WTC11 (cell line): ENCODE results near the gene IL4I1. TPM values are rescaled to one million over a fixed set of nuclear protein-coding genes. Genes with fewer than 3 reads are reported as not detected.

Experiments
- ATAC-seq: fragments of 200-7000 bp; cut with Tn5 transposase; 2 replicates; pipeline ENCODE4 v1.10.0; 2021; ENCODE audit warnings: mild to moderate bottlenecking, moderate library complexity
- CTCF ChIA-PET: fragments of 300-600 bp; sonication (Branson Sonifier 250); formaldehyde crosslinking; loops from one replicate; lab custom pipeline; 2021; ENCODE audit warnings: antibody characterized with exemption; lab: Charles Lee
- POLR2A ChIA-PET: fragments of 350-600 bp; sonication (Branson Sonifier 250); formaldehyde crosslinking; loops from one replicate; lab custom pipeline; 2021; ENCODE audit warnings: antibody characterized with exemption; lab: Charles Lee
- DNase-seq: peaks from one replicate; pipeline ENCODE4 v3.0.0; 2021; ENCODE audit warnings: low spot score
- H3K27ac Mint-ChIP-seq: 2 replicates; pipeline ENCODE4 v1.8.0; 2021; ENCODE audit warnings: mixed read lengths
- H3K27me3 Mint-ChIP-seq: 2 replicates; pipeline ENCODE4 v1.8.0; 2021; ENCODE audit warnings: low read depth, mild to moderate bottlenecking, moderate library complexity, mixed read lengths
- H3K36me3 Mint-ChIP-seq: 2 replicates; pipeline ENCODE4 v1.8.0; 2021; ENCODE audit warnings: mixed read lengths
- H3K4me1 Mint-ChIP-seq: 2 replicates; pipeline ENCODE4 v1.8.0; 2022; ENCODE audit warnings: mixed read lengths
- H3K4me3 Mint-ChIP-seq: 2 replicates; pipeline ENCODE4 v1.8.0; 2021; ENCODE audit warnings: mild to moderate bottlenecking, moderate library complexity, mixed read lengths
- H3K9me3 Mint-ChIP-seq: 2 replicates; pipeline ENCODE4 v1.8.0; 2021; ENCODE audit warnings: mixed read lengths
- CREB1 ChIP-seq: sonication (generic); formaldehyde crosslinking; IDR thresholded peaks from 2 replicates; pipeline ENCODE4 v1.8.0; 2023; ENCODE audit warnings: mild to moderate bottlenecking, missing genetic modification reagents
- KAT7 ChIP-seq: sonication (generic); formaldehyde crosslinking; IDR thresholded peaks from 2 replicates; pipeline ENCODE4 v1.8.1; 2023; ENCODE audit warnings: missing genetic modification reagents, mild to moderate bottlenecking, borderline replicate concordance
- RORB ChIP-seq: fragments of 250-450 bp; sonication (Bioruptor Pico); IDR thresholded peaks from 2 replicates; pipeline ENCODE4 v1.9.0; 2021; ENCODE audit warnings: mild to moderate bottlenecking
- SMAD4 ChIP-seq: sonication (generic); formaldehyde crosslinking; IDR thresholded peaks from 2 replicates; pipeline ENCODE4 v1.8.0; 2022; ENCODE audit warnings: mild to moderate bottlenecking, missing genetic modification reagents
- TEAD4 ChIP-seq: sonication (generic); formaldehyde crosslinking; IDR thresholded peaks from 2 replicates; pipeline ENCODE4 v1.8.0; 2022; ENCODE audit warnings: mild to moderate bottlenecking, missing genetic modification reagents
- ZNF232 ChIP-seq: sonication (generic); formaldehyde crosslinking; IDR thresholded peaks from 2 replicates; pipeline ENCODE4 v1.8.0; 2022; ENCODE audit warnings: mild to moderate bottlenecking, missing genetic modification reagents
- ZNF423 ChIP-seq: fragments of 250-450 bp; sonication (Bioruptor Pico); IDR thresholded peaks from 2 replicates; pipeline ENCODE4 v2.1.2; 2022; ENCODE audit warnings: mild to moderate bottlenecking, moderate library complexity
- total RNA-seq: library from RNA; stranded (reverse); gene quantifications from 3 replicates; pipeline ENCODE4 v1.2.3, GENCODE V29; 2021
- TF ChIP-seq, protein P1 (sequence below): sonication (generic); formaldehyde crosslinking; IDR thresholded peaks from 2 replicates; pipeline ENCODE4 v1.8.0; 2022; ENCODE audit warnings: mild to moderate bottlenecking, missing genetic modification reagents
- TF ChIP-seq, protein P2 (sequence below): sonication (generic); formaldehyde crosslinking; IDR thresholded peaks from 2 replicates; pipeline ENCODE4 v1.8.1; 2022; ENCODE audit warnings: mild to moderate bottlenecking, moderate library complexity, missing genetic modification reagents
- TF ChIP-seq, protein P3 (sequence below): sonication (generic); formaldehyde crosslinking; IDR thresholded peaks from 2 replicates; pipeline ENCODE4 v1.8.0; 2023; ENCODE audit warnings: missing genetic modification reagents
- TF ChIP-seq, protein P4 (sequence below): fragments of 250-450 bp; sonication (Bioruptor Pico); IDR thresholded peaks from 2 replicates; pipeline ENCODE4 v1.9.0; 2021; ENCODE audit warnings: mild to moderate bottlenecking, borderline replicate concordance
- TF ChIP-seq, protein P5 (sequence below): sonication (generic); formaldehyde crosslinking; IDR thresholded peaks from 2 replicates; pipeline ENCODE4 v1.8.1; 2022; ENCODE audit warnings: low read depth, missing genetic modification reagents, borderline replicate concordance
- TF ChIP-seq, protein P6 (sequence below): fragments of 200-600 bp; IDR thresholded peaks from 2 replicates; pipeline ENCODE4 v1.8.0; 2022; ENCODE audit warnings: antibody characterized with exemption
- TF ChIP-seq, protein P7 (sequence below): sonication (generic); formaldehyde crosslinking; IDR thresholded peaks from 2 replicates; pipeline ENCODE4 v1.8.0; 2022; ENCODE audit warnings: missing genetic modification reagents
- TF ChIP-seq, protein P8 (sequence below): fragments of 250-450 bp; sonication (Bioruptor Pico); IDR thresholded peaks from 2 replicates; pipeline ENCODE4 v1.9.0; 2021; ENCODE audit warnings: moderate library complexity, mild to moderate bottlenecking, inconsistent platforms, borderline replicate concordance
- TF ChIP-seq, protein P9 (sequence below): sonication (generic); formaldehyde crosslinking; IDR thresholded peaks from 2 replicates; pipeline ENCODE4 v1.8.0; 2022; ENCODE audit warnings: mild to moderate bottlenecking, missing genetic modification reagents
- TF ChIP-seq, protein P10 (sequence below): sonication (generic); formaldehyde crosslinking; IDR thresholded peaks from 2 replicates; pipeline ENCODE4 v1.8.1; 2022; ENCODE audit warnings: low read depth, mild to moderate bottlenecking, moderate library complexity, missing genetic modification reagents, borderline replicate concordance

The IL4I1 gene
- total RNA-seq, 1 experiment from 2014 or later: 0.83 TPM

DNA sequence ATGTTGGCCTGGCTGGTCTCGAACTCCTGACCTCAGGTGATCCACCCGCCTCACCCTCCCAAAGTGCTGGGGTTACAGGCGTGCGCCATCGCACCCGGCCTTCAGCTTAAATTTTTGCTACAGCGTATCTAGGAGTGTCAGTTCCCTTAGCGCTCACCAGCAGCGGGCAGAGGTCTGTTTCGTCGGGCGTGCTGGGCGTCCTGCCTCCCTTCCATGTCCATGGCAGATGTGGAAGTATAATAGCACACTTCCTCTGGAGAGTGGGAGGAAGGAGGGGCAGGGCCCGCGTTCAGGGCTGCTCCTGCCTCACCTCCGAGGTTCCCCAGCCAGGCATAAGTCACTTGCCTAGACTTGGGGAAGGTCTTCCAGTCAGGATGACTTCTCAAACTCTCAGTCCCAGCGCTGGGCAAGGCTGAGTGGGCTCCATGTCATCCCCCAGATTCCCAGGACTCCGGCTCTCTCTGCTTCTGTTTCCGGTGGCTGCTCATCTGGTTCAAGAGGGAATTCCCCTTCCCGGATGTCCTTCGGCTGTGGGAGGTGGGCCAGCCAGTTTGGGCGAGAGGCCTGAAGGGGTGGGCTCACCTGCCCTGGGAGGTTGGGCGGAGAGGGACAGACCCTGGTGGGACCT is 9.5 kb downstream of the IL4I1 start (continued):
- TF ChIP-seq, protein P1, sequence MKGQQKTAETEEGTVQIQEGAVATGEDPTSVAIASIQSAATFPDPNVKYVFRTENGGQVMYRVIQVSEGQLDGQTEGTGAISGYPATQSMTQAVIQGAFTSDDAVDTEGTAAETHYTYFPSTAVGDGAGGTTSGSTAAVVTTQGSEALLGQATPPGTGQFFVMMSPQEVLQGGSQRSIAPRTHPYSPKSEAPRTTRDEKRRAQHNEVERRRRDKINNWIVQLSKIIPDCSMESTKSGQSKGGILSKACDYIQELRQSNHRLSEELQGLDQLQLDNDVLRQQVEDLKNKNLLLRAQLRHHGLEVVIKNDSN (CRISPR knock-in tag): no peak
- no peak for TF ChIP-seq ZNF423 (CRISPR knock-in tag)
- TF ChIP-seq ZNF232 (CRISPR knock-in tag): no peak
- TF ChIP-seq CREB1 (CRISPR knock-in tag): no peak
- TF ChIP-seq RORB: no peak
- TF ChIP-seq TEAD4 (CRISPR knock-in tag): no peak

DNA sequence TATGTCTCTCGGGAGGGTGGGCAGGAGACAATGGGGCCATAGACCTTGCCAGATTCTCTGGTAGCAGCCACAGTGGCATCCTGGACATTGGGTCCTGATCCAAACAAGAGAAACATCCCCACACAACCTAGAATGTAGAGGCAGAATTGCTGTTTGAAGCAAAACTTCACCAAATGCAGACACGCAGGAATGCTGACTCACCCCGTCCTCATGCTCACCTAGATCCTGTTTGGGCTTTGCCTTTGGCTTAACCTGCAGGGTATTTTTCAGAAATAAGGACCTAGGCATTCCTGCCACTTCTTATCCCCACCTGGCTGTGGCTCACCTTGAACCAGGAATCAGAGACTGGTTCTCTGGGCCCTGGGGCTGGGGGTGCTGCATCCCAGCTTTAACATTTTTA is 11.9 kb downstream of the IL4I1 start:
- Mint-ChIP-seq H3K4me1 (no peaks in the 10 kb centered on the region), H3K4me3 (no peak overlapping the region), H3K27ac (no peak overlapping the region), H3K36me3 (peaks cover 64% of the 10 kb centered on the region), H3K9me3 (no peaks in the 10 kb centered on the region), H3K27me3 (peaks cover 13% of the 10 kb centered on the region)
- CTCF ChIA-PET: no interaction called here
- POLR2A ChIA-PET: no interaction called here
- DNase-seq: no peak
- ATAC-seq: no peak
- TF ChIP-seq, protein P2, sequence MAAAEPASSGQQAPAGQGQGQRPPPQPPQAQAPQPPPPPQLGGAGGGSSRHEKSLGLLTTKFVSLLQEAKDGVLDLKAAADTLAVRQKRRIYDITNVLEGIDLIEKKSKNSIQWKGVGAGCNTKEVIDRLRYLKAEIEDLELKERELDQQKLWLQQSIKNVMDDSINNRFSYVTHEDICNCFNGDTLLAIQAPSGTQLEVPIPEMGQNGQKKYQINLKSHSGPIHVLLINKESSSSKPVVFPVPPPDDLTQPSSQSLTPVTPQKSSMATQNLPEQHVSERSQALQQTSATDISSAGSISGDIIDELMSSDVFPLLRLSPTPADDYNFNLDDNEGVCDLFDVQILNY (CRISPR knock-in tag): no peak
- no peak for TF ChIP-seq ZNF423 (CRISPR knock-in tag)
- TF ChIP-seq TEAD4 (CRISPR knock-in tag): no peak
- no peak for TF ChIP-seq SMAD4 (CRISPR knock-in tag)
- TF ChIP-seq, protein P3, sequence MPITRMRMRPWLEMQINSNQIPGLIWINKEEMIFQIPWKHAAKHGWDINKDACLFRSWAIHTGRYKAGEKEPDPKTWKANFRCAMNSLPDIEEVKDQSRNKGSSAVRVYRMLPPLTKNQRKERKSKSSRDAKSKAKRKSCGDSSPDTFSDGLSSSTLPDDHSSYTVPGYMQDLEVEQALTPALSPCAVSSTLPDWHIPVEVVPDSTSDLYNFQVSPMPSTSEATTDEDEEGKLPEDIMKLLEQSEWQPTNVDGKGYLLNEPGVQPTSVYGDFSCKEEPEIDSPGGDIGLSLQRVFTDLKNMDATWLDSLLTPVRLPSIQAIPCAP: no peak
- TF ChIP-seq KAT7: no peak
- no peak for TF ChIP-seq RORB
- TF ChIP-seq, protein P4, sequence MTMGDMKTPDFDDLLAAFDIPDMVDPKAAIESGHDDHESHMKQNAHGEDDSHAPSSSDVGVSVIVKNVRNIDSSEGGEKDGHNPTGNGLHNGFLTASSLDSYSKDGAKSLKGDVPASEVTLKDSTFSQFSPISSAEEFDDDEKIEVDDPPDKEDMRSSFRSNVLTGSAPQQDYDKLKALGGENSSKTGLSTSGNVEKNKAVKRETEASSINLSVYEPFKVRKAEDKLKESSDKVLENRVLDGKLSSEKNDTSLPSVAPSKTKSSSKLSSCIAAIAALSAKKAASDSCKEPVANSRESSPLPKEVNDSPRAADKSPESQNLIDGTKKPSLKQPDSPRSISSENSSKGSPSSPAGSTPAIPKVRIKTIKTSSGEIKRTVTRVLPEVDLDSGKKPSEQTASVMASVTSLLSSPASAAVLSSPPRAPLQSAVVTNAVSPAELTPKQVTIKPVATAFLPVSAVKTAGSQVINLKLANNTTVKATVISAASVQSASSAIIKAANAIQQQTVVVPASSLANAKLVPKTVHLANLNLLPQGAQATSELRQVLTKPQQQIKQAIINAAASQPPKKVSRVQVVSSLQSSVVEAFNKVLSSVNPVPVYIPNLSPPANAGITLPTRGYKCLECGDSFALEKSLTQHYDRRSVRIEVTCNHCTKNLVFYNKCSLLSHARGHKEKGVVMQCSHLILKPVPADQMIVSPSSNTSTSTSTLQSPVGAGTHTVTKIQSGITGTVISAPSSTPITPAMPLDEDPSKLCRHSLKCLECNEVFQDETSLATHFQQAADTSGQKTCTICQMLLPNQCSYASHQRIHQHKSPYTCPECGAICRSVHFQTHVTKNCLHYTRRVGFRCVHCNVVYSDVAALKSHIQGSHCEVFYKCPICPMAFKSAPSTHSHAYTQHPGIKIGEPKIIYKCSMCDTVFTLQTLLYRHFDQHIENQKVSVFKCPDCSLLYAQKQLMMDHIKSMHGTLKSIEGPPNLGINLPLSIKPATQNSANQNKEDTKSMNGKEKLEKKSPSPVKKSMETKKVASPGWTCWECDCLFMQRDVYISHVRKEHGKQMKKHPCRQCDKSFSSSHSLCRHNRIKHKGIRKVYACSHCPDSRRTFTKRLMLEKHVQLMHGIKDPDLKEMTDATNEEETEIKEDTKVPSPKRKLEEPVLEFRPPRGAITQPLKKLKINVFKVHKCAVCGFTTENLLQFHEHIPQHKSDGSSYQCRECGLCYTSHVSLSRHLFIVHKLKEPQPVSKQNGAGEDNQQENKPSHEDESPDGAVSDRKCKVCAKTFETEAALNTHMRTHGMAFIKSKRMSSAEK (CRISPR knock-in tag): no peak
- TF ChIP-seq, protein P5, sequence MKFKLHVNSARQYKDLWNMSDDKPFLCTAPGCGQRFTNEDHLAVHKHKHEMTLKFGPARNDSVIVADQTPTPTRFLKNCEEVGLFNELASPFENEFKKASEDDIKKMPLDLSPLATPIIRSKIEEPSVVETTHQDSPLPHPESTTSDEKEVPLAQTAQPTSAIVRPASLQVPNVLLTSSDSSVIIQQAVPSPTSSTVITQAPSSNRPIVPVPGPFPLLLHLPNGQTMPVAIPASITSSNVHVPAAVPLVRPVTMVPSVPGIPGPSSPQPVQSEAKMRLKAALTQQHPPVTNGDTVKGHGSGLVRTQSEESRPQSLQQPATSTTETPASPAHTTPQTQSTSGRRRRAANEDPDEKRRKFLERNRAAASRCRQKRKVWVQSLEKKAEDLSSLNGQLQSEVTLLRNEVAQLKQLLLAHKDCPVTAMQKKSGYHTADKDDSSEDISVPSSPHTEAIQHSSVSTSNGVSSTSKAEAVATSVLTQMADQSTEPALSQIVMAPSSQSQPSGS: no peak
- TF ChIP-seq, protein P6, sequence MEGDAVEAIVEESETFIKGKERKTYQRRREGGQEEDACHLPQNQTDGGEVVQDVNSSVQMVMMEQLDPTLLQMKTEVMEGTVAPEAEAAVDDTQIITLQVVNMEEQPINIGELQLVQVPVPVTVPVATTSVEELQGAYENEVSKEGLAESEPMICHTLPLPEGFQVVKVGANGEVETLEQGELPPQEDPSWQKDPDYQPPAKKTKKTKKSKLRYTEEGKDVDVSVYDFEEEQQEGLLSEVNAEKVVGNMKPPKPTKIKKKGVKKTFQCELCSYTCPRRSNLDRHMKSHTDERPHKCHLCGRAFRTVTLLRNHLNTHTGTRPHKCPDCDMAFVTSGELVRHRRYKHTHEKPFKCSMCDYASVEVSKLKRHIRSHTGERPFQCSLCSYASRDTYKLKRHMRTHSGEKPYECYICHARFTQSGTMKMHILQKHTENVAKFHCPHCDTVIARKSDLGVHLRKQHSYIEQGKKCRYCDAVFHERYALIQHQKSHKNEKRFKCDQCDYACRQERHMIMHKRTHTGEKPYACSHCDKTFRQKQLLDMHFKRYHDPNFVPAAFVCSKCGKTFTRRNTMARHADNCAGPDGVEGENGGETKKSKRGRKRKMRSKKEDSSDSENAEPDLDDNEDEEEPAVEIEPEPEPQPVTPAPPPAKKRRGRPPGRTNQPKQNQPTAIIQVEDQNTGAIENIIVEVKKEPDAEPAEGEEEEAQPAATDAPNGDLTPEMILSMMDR: no peak
- TF ChIP-seq, protein P7, sequence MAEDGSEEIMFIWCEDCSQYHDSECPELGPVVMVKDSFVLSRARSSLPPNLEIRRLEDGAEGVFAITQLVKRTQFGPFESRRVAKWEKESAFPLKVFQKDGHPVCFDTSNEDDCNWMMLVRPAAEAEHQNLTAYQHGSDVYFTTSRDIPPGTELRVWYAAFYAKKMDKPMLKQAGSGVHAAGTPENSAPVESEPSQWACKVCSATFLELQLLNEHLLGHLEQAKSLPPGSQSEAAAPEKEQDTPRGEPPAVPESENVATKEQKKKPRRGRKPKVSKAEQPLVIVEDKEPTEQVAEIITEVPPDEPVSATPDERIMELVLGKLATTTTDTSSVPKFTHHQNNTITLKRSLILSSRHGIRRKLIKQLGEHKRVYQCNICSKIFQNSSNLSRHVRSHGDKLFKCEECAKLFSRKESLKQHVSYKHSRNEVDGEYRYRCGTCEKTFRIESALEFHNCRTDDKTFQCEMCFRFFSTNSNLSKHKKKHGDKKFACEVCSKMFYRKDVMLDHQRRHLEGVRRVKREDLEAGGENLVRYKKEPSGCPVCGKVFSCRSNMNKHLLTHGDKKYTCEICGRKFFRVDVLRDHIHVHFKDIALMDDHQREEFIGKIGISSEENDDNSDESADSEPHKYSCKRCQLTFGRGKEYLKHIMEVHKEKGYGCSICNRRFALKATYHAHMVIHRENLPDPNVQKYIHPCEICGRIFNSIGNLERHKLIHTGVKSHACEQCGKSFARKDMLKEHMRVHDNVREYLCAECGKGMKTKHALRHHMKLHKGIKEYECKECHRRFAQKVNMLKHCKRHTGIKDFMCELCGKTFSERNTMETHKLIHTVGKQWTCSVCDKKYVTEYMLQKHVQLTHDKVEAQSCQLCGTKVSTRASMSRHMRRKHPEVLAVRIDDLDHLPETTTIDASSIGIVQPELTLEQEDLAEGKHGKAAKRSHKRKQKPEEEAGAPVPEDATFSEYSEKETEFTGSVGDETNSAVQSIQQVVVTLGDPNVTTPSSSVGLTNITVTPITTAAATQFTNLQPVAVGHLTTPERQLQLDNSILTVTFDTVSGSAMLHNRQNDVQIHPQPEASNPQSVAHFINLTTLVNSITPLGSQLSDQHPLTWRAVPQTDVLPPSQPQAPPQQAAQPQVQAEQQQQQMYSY (CRISPR knock-in tag): no peak
- TF ChIP-seq, protein P8, sequence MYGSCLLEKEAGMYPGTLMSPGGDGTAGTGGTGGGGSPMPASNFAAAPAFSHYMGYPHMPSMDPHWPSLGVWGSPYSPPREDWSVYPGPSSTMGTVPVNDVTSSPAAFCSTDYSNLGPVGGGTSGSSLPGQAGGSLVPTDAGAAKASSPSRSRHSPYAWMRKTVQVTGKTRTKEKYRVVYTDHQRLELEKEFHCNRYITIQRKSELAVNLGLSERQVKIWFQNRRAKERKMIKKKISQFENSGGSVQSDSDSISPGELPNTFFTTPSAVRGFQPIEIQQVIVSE (CRISPR knock-in tag): no peak
- TF ChIP-seq, protein P9, sequence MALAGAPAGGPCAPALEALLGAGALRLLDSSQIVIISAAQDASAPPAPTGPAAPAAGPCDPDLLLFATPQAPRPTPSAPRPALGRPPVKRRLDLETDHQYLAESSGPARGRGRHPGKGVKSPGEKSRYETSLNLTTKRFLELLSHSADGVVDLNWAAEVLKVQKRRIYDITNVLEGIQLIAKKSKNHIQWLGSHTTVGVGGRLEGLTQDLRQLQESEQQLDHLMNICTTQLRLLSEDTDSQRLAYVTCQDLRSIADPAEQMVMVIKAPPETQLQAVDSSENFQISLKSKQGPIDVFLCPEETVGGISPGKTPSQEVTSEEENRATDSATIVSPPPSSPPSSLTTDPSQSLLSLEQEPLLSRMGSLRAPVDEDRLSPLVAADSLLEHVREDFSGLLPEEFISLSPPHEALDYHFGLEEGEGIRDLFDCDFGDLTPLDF: no peak
- TF ChIP-seq, protein P10, sequence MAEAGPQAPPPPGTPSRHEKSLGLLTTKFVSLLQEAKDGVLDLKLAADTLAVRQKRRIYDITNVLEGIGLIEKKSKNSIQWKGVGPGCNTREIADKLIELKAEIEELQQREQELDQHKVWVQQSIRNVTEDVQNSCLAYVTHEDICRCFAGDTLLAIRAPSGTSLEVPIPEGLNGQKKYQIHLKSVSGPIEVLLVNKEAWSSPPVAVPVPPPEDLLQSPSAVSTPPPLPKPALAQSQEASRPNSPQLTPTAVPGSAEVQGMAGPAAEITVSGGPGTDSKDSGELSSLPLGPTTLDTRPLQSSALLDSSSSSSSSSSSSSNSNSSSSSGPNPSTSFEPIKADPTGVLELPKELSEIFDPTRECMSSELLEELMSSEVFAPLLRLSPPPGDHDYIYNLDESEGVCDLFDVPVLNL: no peak
